Caco-2 (cell line): ENCODE results near the gene MXD3. TPM values are rescaled to one million over a fixed set of nuclear protein-coding genes. Genes with fewer than 3 reads are reported as not detected.
"Not testable (repeated sequence)": the region's sequence is repeated elsewhere in the genome, so short reads cannot be mapped to it uniquely, and the experiment has no call there.

Source experiments
- BruUV-seq: library from RNA; stranded (reverse); fragments of 400-500 nt; replicated peaks from 2 replicates; lab custom pipeline; 2021; lab: Mats Ljungman, UMichigan
- CTCF ChIA-PET: fragments of 300-600 bp; sonication (Branson Sonifier 250); formaldehyde crosslinking; loops from one replicate; lab custom pipeline; 2022; ENCODE audit warnings: antibody characterized with exemption; lab: Charles Lee
- POLR2A ChIA-PET: fragments of 300-600 bp; sonication (Branson Sonifier 250); formaldehyde crosslinking; loops from one replicate; lab custom pipeline; 2022; ENCODE audit warnings: antibody characterized with exemption; lab: Charles Lee
- DNase-seq, 2 experiments: peaks; one replicate each; pipeline versions ENCODE4 v3.0.0 to v3.0.0-alpha.2; 2020 to 2022
- H3K27me3 ChIP-seq: replicated peaks from 2 replicates; pipeline ENCODE4 v1.6.0; 2011; ENCODE audit warnings: low read length; ENCODE audit not compliant: control insufficient read depth, insufficient read depth
- H3K36me3 ChIP-seq: 2 replicates; pipeline ENCODE4 v1.5.1; 2011; ENCODE audit warnings: low read length; ENCODE audit not compliant: control insufficient read depth, insufficient read depth
- H3K4me1 ChIP-seq: fragments of 250-450 bp; sonication (Bioruptor Pico); 2 replicates; pipeline ENCODE4 v1.5.1; 2020; ENCODE audit warnings: mild to moderate bottlenecking
- H3K4me3 ChIP-seq: 2 replicates; pipeline ENCODE4 v1.5.1; 2011; ENCODE audit warnings: low read depth, mild to moderate bottlenecking, control low read depth, low read length
- H3K9me3 ChIP-seq: fragments of 250-450 bp; sonication (Bioruptor Pico); 2 replicates; pipeline ENCODE4 v1.5.1; 2020; ENCODE audit warnings: mild to moderate bottlenecking, moderate library complexity
- H3K27ac Mint-ChIP-seq: one replicate; pipeline ENCODE4 v1.8.0; 2022; ENCODE audit warnings: mixed read lengths; ENCODE audit not compliant: unreplicated experiment
- H3K27me3 Mint-ChIP-seq: one replicate; pipeline ENCODE4 v1.8.0; 2022; ENCODE audit warnings: mixed read lengths; ENCODE audit not compliant: insufficient read depth, unreplicated experiment
- H3K36me3 Mint-ChIP-seq: one replicate; pipeline ENCODE4 v1.8.0; 2022; ENCODE audit warnings: mild to moderate bottlenecking, mixed read lengths; ENCODE audit not compliant: insufficient read depth, unreplicated experiment
- H3K4me1 Mint-ChIP-seq: one replicate; pipeline ENCODE4 v1.8.0; 2022; ENCODE audit warnings: low read depth, mixed read lengths; ENCODE audit not compliant: unreplicated experiment
- H3K4me3 Mint-ChIP-seq: one replicate; pipeline ENCODE4 v1.8.0; 2022; ENCODE audit warnings: mild to moderate bottlenecking, moderate library complexity, mixed read lengths; ENCODE audit not compliant: unreplicated experiment
- H3K9me3 Mint-ChIP-seq: one replicate; pipeline ENCODE4 v1.8.0; 2022; ENCODE audit warnings: mixed read lengths; ENCODE audit not compliant: unreplicated experiment
- intact Hi-C: fragments of 100-400 bp; cut with micrococcal nuclease; formaldehyde crosslinking; loops from one replicate; pipeline ENCODE4 v1.10.0; 2022; ENCODE audit not compliant: unreplicated experiment
- total RNA-seq: library from RNA; stranded (reverse); gene quantifications from 2 replicates; pipeline ENCODE4 v1.2.3, GENCODE V29; 2022
- TF ChIP-seq, protein P1 (sequence below), 2 experiments: fragments of 200-600 bp in 1 of 2; IDR thresholded peaks; 1 replicate in 1 of 2; 2 replicates in 1 of 2; pipeline versions ENCODE4 v1.5.1 to v1.8.0; 2011 to 2022; ENCODE audit warnings: antibody characterized with exemption in 1 of 2, control low read depth in 1 of 2, inconsistent platforms in 1 of 2, low read depth in 1 of 2, low read length in 1 of 2, mild to moderate bottlenecking in 1 of 2, moderate library complexity in 1 of 2; ENCODE audit not compliant: insufficient read depth in 1 of 2, severe bottlenecking in 1 of 2, unreplicated experiment in 1 of 2

MXD3 gene
- total RNA-seq, 1 experiment from 2014 or later, result 19.8 TPM

DNA sequence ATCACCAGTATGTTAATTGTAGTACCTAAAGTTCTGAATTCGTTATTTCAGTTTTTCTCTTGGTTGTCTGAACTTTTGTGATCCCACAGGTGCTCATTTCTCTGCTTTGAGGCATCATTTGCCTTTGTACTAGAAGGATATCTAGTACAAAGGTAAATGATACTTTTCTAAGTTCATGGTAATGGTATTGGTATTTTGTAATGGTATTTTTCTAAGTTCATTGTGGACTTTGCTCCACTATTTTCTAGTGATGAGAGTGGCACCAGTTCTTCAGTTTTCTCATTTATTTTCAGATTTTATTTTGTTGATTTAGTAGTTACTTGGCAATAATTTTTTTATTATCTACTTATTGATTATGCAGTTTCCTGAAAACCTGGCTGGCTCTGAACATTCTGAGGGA lies 50.2 kb downstream of the MXD3 start:
- H3K9me3 Mint-ChIP-seq, result no peaks in the 10 kb centered on the region
- no peaks in the 10 kb centered on the region for H3K4me1 Mint-ChIP-seq
- POLR2A ChIA-PET, result no interaction called here
- DNase-seq, result no peak
- no peak overlapping the region for H3K4me3 Mint-ChIP-seq
- H3K36me3 Mint-ChIP-seq, result peaks cover 76% of the 10 kb centered on the region
- TF ChIP-seq, protein P1, sequence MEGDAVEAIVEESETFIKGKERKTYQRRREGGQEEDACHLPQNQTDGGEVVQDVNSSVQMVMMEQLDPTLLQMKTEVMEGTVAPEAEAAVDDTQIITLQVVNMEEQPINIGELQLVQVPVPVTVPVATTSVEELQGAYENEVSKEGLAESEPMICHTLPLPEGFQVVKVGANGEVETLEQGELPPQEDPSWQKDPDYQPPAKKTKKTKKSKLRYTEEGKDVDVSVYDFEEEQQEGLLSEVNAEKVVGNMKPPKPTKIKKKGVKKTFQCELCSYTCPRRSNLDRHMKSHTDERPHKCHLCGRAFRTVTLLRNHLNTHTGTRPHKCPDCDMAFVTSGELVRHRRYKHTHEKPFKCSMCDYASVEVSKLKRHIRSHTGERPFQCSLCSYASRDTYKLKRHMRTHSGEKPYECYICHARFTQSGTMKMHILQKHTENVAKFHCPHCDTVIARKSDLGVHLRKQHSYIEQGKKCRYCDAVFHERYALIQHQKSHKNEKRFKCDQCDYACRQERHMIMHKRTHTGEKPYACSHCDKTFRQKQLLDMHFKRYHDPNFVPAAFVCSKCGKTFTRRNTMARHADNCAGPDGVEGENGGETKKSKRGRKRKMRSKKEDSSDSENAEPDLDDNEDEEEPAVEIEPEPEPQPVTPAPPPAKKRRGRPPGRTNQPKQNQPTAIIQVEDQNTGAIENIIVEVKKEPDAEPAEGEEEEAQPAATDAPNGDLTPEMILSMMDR (IDR thresholded peaks at IDR 0.05; ENCODE audit: insufficient read depth in 1 of 2, low read depth in 1 of 2, low read length in 1 of 2, severe bottlenecking in 1 of 2, unreplicated experiment in 1 of 2), result no peak
- Histone ChIP-seq H3K27me3 (no peaks in the 10 kb centered on the region), H3K4me3 (no peak overlapping the region), H3K36me3 (no peaks in the 10 kb centered on the region), H3K4me1 (no peaks in the 10 kb centered on the region), H3K9me3 (no peaks in the 10 kb centered on the region)
- no peaks in the 10 kb centered on the region for H3K27me3 Mint-ChIP-seq
- no peak overlapping the region for H3K27ac Mint-ChIP-seq
- BruUV-seq, result no TSS peak
- intact Hi-C loops, result no loop called here
- CTCF ChIA-PET, result no interaction called here

DNA sequence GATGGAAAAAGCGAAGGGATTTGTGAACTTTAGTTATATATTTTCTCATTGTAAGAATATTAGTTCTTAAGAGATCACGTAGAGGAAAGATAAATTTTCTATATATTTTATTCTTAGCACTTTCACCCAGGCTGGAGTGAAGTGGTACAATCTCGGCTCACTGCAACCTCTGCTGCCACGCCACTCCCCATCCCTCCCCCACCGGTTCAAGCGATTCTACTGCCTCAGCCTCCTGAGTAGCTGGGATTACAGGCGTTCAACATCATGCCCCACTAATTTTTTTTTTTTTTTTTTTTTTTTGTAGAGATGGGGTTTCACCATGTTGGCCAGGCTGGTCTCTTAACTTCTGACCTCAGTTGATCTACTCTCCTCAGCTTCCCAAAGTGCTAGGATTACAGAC lies 50.7 kb downstream of the MXD3 start:
- Histone ChIP-seq H3K4me1 (no peaks in the 10 kb centered on the region), H3K4me3 (no peak overlapping the region), H3K27me3 (no peaks in the 10 kb centered on the region), H3K36me3 (no peaks in the 10 kb centered on the region), H3K9me3 (no peaks in the 10 kb centered on the region)
- H3K36me3 Mint-ChIP-seq, result peaks cover 75% of the 10 kb centered on the region
- no peak overlapping the region for H3K27ac Mint-ChIP-seq
- intact Hi-C loops, result no loop called here
- DNase-seq, result no peak
- BruUV-seq, result no TSS peak
- POLR2A ChIA-PET, result no interaction called here
- H3K27me3 Mint-ChIP-seq, result no peaks in the 10 kb centered on the region
- no peaks in the 10 kb centered on the region for H3K4me1 Mint-ChIP-seq
- CTCF ChIA-PET, result no interaction called here
- H3K4me3 Mint-ChIP-seq, result no peak overlapping the region
- TF ChIP-seq, protein P1 (IDR thresholded peaks at IDR 0.05; ENCODE audit: insufficient read depth in 1 of 2, low read depth in 1 of 2, low read length in 1 of 2, severe bottlenecking in 1 of 2, unreplicated experiment in 1 of 2), result no peak
- H3K9me3 Mint-ChIP-seq, result no peaks in the 10 kb centered on the region

DNA sequence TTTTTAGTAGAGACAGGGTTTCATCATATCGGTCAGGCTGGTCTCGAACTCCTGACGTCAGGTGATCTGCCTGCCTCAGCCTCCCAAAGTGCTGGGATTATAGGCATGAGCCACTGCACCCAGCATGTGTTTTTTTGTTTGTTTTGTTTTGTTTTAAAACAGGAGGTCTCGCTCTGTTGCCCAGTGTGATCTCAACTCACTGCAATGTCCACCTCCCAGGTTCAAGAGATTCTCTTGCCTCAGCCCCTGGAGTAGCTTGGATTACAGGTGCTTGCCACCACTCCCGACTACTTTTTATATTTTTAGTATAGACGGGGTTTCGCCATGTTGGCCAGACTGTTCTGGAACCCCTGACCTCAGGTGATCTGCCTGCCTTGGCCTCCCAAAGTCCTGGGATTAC lies 53.0 kb downstream of the MXD3 start:
- H3K4me1 ChIP-seq, H3K27ac Mint-ChIP-seq, H3K9me3 Mint-ChIP-seq, H3K27me3 ChIP-seq, DNase-seq, H3K4me3 ChIP-seq, H3K27me3 Mint-ChIP-seq, intact Hi-C loops, CTCF ChIA-PET, BruUV-seq, POLR2A ChIA-PET, H3K36me3 ChIP-seq, H3K4me1 Mint-ChIP-seq, H3K9me3 ChIP-seq, H3K4me3 Mint-ChIP-seq: not testable (repeated sequence)
- H3K36me3 Mint-ChIP-seq, result peaks cover 85% of the 10 kb centered on the region

Other genes with a start within 250 kb of the MXD3 start
- gene FGFR4, start 225.0 kb downstream of the MXD3 start, total RNA-seq, result 186 and 190 TPM in 2 replicates
- gene NSD1, start 178.1 kb downstream of the MXD3 start, total RNA-seq, result 60.6 and 67.4 TPM in 2 replicates
- gene RAB24, start 8.2 kb downstream of the MXD3 start, total RNA-seq, result 29.9 and 31.7 TPM in 2 replicates
- gene PRELID1, start 8.1 kb downstream of the MXD3 start, total RNA-seq, result 201 and 229 TPM in 2 replicates
- 240 and 241 TPM in 2 replicates for gene LMAN2, start 39.8 kb upstream of the MXD3 start, total RNA-seq
- 15.2 and 16.7 TPM in 2 replicates for gene RGS14, start 46.0 kb upstream of the MXD3 start, total RNA-seq
- not detected in 2 replicates for gene SLC34A1, start 72.5 kb upstream of the MXD3 start, total RNA-seq
- gene PFN3, start 88.8 kb upstream of the MXD3 start, total RNA-seq, result not detected in 2 replicates
- gene F12, start 97.7 kb upstream of the MXD3 start, total RNA-seq, result 13.3 and 14.0 TPM in 2 replicates
- gene GRK6, start 114.8 kb upstream of the MXD3 start, total RNA-seq, result 64.4 and 71.9 TPM in 2 replicates
- gene PRR7, start 134.9 kb upstream of the MXD3 start, total RNA-seq, result 4.7 and 5.7 TPM in 2 replicates
- gene DBN1, start 161.7 kb upstream of the MXD3 start, total RNA-seq, result 139 and 144 TPM in 2 replicates
- 49.1 and 56.8 TPM in 2 replicates for gene PDLIM7, start 185.7 kb upstream of the MXD3 start, total RNA-seq
- 7.9 and 10.1 TPM in 2 replicates for gene DOK3, start 197.9 kb upstream of the MXD3 start, total RNA-seq
- gene DDX41, start 205.1 kb upstream of the MXD3 start, total RNA-seq, result 116 and 137 TPM in 2 replicates
- gene FAM193B, start 242.7 kb upstream of the MXD3 start, total RNA-seq, result 72.9 and 82.7 TPM in 2 replicates